GM18519 (cell line): ENCODE data around the gene MSI2.

Source experiments
- ATAC-seq: cut with Tn5 transposase; IDR thresholded peaks from one replicate; pipeline ENCODE4 v1.9.1; 2021; ENCODE audit warnings: mild to moderate bottlenecking, moderate library complexity; ENCODE audit not compliant: unreplicated experiment, low FRiP score

MSI2 gene

GRCh38 chr17:57663326-57664070 is 407.2 kb downstream of the MSI2 start:
- ATAC-seq, result no peak

GRCh38 chr17:57665128-57665527 is 408.8 kb downstream of the MSI2 start:
- ATAC-seq, result no peak

- ATAC-seq, result no peak
Measured at GRCh38 chr17:57665696-57666095, 409.4 kb downstream of the MSI2 start.

GRCh38 chr17:57666201-57666870 is 410.0 kb downstream of the MSI2 start:
- ATAC-seq, result no peak

- no peak for ATAC-seq
Measured at GRCh38 chr17:57666946-57667345, 410.6 kb downstream of the MSI2 start.

- no peak for ATAC-seq
Measured at GRCh38 chr17:57667461-57667923, 411.2 kb downstream of the MSI2 start.

GRCh38 chr17:57668332-57668731 is 412.0 kb downstream of the MSI2 start:
- no peak for ATAC-seq

GRCh38 chr17:57669671-57670529 is 413.6 kb downstream of the MSI2 start:
- no peak for ATAC-seq

- no peak for ATAC-seq
Measured at GRCh38 chr17:57670769-57671569, 414.6 kb downstream of the MSI2 start.

GRCh38 chr17:57671667-57672632 is 415.6 kb downstream of the MSI2 start:
- no peak for ATAC-seq

GRCh38 chr17:57672971-57673370 is 416.6 kb downstream of the MSI2 start:
- no peak for ATAC-seq

GRCh38 chr17:57674894-57675293 is 418.6 kb downstream of the MSI2 start:
- no peak for ATAC-seq

- no peak for ATAC-seq
Measured at GRCh38 chr17:57675427-57676387, 419.4 kb downstream of the MSI2 start.

- ATAC-seq, result no peak
Measured at GRCh38 chr17:57676543-57676942, 420.2 kb downstream of the MSI2 start.

GRCh38 chr17:57677301-57677700 is 421.0 kb downstream of the MSI2 start:
- ATAC-seq, result no peak

- ATAC-seq, result no peak
Measured at GRCh38 chr17:57677858-57678257, 421.5 kb downstream of the MSI2 start.

- ATAC-seq, result no peak
Measured at GRCh38 chr17:57678393-57678792, 422.1 kb downstream of the MSI2 start.

GRCh38 chr17:57679356-57679755 is 423.0 kb downstream of the MSI2 start:
- ATAC-seq, result no peak
